HG03280 (cell line): Measurements from ENCODE around the gene SLC6A13.
"Not testable (repeated sequence)": the region's sequence is repeated elsewhere in the genome, so short reads cannot be mapped to it uniquely, and the experiment has no call there.

Experiments
- ATAC-seq: cut with Tn5 transposase; IDR thresholded peaks from one replicate; pipeline ENCODE4 v1.9.1; 2021; ENCODE audit warnings: mild to moderate bottlenecking, moderate library complexity; ENCODE audit not compliant: unreplicated experiment

SLC6A13 gene

DNA sequence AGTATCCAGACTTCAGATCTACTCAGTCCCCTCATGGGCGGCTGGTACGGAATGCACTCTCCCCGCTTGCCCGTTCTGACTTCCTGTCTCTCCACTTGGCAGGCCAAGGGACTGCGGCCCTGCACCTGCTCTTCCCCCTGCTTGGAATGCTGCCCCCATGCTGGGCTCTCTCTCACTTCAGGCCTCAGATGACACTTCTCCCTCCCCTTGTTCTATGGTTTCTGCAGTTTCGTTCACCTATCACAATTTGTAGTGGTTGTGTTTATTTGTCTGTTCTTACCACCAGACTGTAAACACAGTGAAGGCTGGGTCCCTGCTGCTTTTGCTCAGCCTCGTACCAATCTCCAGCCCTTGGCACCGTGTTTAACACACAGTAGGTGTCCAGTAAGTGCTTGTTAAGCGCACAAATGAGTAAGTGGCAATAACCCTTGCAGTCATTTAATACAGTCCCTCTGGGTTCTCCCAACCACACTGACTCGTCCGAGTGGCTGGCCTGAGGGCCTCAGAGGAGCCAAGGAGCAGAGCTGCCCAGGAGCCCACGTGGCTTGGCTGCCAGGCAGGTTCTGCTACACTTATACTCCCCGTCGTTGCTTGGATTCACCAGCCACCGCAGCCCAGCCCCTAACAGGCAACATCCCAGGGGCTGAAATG, 60.4 kb downstream of the SLC6A13 start:
- ATAC-seq = no peak

DNA sequence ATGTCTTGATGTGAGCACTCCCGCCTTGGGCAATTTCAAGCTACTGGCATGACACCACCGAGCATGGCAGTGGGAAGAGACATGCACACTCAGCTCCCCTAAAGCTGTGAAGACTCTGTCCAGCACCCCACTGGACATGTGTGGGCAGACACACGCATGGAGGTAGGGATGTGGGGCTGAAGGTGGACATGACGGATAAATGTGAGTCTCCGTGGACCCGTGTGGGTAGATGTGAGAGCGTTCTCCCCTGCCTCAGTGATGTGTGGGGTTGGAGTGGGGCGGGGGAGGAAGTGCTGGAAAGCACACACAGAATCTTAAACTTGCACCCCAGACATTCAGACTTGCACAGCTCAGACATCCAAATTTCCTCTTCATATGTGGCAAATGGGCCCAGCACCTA, 61.3 kb downstream of the SLC6A13 start:
- no peak for ATAC-seq

DNA sequence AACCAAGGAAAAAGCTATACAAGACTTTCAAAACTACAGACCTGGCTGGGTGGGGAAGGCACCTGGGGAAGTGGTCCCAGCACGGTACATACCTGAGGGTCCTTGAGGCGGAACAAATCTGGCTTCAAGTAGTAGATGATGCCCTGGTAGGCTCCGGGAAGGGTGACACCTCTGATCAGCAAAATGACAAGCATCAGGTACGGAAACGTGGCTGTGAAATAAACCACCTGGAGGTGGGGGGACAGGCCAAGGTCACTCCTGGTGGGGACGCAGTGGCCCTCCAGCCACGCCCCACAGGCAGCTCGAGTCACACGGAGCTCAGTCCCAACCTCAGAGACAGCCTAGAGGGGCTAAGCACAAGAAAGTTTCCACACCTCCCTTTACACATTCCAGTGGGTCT, 63.9 kb downstream of the SLC6A13 start:
- ATAC-seq = no peak

DNA sequence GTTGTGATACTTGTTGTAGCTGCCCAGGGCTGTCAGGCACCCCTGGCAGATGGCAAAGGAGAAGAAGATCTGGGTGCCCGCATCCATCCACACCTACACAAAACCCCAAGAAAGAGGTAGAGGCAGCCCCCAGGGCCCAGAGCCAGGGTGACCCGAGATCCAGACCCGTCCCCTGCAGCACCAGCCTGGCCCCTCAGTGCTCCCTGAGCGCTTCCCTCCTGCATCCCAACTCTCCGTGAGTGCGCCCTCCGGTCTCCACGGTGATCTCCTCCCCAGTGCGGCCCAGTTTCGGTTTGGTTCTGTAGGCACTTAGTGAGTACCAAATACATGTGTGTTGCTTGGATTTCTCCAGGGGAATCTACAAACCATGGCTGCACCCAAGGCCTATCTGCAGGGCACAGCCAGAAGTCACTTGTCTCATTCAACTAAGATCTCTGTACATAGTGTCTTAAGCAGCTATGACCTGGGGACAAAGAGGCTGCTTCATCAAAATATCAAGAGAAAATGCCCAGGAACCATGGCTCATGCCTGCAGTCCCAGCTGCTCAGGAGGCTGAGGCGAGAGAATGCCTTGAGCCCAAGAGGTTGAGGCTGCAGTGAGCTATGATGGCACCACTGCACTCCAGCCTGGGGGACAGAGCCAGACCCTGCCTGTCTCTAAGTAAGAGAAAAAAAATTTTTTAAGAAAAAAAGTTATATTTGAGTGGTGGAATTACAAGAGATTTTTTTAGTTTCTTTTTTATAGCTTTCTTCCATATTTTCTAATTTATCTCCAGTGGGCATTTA, 64.5 kb downstream of the SLC6A13 start:
- no peak for ATAC-seq

DNA sequence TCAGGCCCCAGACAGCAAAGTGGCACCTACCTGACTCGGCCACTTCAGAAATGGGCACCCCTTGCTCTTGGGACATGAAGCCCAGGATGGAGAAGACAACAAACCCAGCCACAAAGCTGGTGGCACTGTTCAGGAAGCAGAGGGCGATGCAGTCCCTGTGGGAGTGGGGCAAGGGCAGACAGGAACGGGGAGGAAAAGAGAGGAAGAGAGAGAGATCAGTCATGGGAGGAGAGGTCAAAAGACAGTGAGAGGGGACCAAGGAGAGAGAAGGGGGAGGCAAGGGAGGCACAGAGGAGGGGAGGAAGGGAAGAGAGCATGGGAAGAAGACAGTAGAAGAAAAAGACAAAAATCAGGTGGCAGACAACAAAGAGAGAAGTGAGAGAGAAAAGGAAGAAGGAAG, 65.3 kb downstream of the SLC6A13 start:
- no peak for ATAC-seq

DNA sequence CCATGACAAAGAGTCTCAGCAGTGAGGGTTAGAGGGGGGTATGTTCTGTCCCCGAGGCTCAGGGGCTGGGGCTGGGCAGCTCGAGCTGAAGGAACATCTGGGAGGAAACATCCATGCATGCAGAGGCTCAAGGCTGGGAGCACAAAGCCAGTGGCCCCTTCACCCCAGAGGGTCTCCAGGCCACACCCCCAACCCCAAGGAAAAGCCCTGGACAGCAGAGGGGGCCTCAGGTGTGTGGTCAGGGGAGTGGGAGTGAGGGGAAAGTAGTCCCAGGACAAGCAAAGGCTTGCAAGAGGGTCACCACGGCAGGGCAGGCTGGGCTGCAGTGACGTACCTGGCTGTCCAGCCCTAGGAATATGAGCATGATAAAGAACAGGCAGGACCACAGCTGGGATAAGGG, 66.2 kb downstream of the SLC6A13 start:
- no peak for ATAC-seq

DNA sequence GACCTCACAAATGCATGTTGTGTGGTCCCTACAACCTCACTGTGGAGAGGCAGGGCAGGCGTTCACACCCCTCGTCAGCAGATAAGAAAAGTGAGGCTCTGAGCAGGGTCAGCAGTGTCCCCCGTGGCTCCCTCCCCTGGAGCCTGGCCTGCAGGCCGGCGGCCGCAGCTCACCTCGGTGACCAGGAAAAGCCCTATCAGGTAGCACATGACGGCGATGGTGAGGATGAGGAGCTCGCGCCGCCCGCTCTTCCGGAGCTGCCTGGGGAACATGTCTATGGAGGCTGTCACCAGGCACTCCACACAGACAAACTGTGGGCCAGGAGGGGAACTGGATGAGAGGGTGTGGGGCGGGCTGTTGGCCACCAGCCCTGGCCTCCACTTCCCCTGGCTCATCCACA, 66.7 kb downstream of the SLC6A13 start:
- no peak for ATAC-seq

DNA sequence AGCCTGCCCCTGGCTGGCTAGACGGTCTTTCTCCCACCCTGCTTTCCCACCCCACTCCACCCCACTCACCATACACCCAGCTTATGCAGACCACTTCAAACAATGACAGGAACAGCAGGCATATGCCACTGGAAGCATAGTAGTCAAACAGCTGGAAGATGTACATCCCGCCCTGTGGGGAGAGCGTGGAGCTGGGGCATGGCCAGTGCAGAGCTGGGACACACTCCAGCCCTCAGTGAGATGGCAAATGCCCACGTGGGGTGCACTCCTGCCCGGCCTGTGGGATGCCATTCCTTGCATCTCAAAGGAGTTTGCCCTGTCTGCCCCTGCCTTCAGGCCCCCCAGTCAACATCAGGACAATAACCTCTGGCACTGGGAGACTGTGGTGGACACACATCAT, 67.5 kb downstream of the SLC6A13 start:
- no peak for ATAC-seq

DNA sequence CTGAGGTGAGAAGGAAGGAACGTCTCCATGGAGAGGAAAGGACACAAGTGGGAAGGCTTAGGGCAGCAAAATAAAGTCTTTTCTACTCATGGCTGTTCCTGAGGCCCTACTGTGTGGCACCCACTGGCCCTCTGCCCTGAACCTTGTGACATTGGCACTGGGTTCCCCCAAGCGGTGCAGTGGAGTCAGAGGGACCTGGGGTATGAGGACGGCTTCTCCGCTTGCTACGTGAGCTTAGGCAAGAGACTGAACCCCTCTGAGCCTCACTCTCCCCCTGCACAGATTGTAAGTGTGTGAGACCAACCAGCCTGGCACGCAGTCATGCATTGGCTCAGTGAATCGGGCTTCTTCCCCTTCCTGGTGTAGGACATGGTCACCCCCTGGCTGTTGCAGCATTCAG, 68.4 kb downstream of the SLC6A13 start:
- ATAC-seq = no peak

DNA sequence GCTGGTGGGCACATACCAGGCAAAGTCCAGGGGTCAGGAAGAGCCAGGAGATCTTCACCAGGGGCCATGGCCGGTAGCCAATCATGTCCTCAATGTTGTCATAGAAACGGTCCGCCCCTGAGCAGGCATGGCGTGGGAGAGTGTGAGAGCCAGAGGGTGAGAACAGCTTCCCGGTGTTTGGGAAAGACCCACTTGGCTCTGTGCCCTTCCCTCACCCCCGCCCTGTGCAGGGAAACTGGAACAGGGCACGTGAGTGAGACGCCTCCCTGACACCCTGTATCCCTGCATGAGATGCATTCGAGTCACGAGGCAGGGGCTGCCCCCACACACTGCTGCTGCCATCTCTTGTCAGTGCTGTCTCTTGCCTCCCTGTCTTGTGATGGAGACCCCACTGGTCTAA, 69.4 kb downstream of the SLC6A13 start:
- no peak for ATAC-seq

DNA sequence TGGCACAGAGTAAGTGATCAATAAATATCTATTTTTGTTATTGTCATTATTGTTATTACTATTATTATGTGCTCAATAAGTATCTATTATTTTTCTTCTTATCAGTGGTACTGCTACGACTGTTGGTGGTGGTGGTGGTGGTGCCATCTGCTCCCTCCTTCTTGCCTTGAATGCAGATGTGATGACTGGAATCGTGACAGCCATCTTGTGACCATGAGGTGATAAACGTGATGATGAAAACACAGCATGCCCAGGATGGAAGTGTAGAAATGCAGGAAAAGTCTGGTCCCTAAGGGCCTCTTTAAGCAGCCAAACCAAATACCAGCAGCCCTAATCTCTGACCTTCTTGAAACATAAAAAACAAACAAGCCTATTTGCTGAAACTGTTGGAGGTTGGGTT, 71.1 kb downstream of the SLC6A13 start:
- ATAC-seq = no peak

DNA sequence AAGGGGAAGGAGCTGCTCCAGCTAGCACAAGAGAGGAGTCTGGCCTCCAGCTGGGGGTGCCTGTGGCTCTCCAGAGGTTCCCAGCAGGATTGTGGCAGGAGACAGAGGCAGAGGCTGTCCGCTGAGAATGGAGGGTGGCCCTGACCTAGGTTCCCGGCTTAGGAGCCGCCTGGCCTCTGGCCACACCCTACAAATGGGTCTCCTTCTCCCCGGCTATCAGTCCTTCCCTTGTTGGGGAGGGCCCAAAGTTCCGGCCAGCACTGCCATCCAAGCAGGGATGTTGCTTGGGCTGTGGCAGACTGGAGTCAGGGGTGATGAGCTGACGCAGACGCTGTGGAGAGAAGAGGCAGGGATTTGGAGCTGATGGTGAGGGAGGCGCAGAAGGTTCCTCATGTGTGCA, 71.8 kb downstream of the SLC6A13 start:
- ATAC-seq = no peak

DNA sequence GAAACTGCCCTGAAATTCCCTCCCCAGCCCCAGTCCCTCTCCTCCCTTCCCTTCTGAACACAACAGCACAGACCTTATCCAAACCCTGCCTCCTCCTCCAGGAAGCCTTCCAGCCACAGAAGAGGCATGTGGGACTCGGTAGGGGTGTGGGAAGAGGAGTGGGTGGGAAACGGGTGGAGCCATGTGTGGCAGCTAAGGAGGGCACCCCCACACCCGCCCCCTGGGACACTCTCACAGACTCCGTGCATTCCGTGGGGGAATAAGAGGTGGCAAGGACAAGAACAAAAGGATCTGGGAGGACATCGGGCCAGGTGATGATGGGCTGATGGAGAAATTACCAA, 73.0 kb downstream of the SLC6A13 start:
- no peak for ATAC-seq

DNA sequence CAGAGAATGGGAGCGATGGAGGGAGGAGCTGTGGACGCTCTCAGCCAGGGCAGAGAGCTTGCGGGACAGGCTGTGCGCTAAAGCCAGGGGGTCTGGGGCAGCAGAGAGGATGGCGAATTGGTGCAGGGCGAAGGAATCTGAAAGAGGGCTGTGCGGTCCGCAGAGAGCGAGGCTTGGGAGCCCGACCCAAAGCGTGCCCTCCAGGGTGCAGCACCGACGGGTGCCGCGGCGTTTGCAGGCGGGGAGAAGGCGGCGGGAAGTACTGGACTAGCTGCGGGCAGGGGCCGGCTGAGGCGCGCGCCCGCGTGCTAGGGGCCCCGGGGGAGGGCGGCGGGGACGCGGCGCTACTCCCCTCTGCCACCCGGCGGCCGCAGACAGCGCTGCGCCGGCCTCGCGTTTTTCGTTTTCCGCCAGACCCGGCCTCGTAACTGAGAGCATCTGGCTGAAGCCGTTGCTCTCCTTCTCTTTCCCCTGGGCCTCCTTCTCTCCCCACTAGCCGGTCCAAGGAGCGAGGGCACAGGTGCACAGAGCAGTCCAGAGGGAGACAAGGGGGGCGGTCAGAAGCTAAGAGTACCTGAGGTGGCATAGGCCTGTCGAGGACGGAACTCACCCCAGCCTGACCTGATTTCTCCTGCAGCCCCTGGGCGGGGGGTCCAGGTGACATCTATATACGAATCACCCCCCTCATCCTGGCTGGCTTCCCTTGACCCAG, 73.6 kb downstream of the SLC6A13 start:
- no peak for ATAC-seq

DNA sequence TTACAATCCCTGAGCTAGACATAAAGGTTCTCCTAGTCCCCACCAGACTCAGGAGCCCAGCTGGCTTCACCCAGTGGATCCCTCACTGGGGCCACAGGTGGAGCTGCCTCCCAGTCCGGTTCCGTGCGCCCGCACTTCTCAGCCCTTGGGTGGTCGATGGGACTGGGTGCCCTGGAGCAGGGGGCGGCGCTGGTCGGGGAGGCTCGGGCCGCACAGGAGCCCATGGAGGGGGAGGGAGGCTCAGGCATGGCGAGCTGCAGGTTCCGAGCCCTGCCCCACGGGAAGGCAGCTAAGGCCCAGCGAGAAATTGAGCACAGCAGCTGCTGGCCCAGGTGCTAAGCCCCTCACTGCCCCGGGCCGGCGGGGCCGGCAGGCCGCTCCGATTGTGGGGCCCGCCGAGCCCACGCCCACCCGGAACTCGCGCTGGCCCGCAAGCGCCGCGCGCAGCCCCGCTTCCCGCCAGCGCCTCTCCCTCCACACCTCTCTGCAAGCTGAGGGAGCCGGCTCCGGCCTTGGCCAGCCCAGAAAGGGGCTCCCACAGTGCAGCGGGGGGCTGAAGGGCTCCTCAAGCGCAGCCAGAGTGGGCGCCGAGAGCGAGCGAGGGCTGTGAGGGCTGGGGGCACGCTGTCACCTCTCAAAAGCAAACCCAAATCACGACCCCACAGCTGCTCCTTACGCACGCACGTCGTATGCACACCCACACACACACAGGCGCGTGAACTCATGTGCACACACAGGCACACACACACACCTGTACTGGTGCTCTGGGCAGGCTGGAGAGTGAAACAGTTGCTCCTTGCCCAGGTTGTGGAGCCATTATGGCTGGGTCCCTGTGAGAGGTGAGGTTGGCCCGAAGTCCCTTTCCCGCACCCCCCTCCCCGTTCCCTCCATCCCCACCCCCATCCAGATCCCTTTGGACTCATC, 74.4 kb downstream of the SLC6A13 start:
- not testable (repeated sequence) for ATAC-seq

DNA sequence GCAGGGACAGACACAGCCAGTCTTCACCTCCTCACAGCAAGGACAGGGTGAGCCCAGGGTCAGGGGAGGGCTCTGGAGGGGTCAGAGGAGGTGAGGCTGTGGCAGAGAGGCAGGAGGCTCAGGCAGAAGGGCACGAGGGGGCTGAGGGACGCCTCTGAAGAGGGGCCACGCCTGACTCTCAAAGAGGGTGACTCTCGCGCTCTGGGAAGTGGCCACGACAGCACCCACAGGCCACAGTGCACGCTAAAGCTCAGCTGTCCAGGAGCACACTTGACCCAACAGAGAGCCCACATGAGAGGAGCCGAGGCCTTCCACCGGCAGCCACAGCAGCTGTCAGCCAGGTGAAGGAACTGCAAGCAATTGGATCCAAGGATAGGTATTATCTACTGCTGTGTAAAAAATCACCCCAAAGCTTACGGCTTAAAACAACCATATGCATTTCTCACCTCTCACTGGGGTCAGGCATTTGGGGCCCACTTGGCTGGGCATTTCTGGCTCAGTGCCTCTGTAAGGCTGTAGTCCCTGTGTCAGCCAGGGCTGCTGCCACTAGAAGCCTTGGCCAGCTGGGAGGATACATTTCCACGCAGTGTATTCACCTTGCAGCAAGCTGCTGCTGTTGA, 76.5 kb downstream of the SLC6A13 start:
- ATAC-seq = no peak

DNA sequence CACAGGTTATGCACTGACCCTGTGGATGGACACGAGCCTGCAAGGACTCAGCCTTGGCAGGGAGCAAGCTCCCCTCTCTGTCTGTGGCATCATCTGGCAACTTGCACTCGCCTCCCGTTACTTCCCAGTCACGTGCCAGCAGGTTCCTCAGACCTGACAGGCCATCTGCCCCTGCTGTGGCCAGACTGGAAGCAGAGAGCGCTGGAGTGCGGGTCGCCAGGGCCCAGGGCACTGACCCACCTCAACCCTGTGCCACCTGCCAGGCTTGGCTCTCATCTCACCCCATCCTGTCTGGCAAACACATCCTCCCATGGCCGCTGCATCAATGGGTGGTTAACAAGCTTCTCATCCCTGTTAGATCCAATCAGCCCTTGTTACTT, 77.1 kb downstream of the SLC6A13 start:
- no peak for ATAC-seq

DNA sequence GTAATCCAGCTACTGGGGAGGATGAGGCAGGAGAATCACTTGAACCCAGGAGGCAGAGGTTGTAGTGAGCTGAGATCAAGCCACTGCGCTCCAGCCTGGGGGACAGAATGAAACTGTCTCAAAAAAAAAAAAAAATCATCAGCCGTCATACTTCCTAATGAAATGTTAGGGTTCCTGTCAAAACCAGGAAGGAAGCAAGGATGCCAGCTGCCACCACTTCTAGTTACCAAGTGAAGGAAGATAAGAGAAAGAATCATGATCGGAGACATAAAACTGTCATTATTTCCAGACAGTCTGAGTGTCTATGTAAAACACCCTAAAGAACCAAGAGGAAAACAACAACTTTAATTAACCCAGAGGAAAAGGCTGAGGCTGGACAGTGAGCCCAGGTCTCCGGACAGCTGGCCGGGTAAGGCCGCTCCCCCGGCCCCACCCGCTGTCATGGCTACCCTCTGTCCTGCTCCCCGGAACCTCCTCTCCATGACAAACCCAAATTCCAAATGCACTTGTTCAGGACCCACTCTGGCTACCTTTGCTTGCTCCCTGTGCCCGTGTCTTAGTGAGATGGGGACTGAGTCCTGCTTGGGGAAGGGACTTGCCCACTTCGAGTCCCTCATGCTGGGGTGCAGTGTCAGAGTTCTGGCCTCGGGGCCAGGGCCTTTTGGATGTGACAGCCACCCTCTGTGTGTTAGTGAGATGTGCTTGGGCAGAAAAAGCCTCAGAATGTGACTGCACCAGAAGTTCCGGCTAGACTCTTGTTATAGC, 77.6 kb downstream of the SLC6A13 start:
- no peak for ATAC-seq

DNA sequence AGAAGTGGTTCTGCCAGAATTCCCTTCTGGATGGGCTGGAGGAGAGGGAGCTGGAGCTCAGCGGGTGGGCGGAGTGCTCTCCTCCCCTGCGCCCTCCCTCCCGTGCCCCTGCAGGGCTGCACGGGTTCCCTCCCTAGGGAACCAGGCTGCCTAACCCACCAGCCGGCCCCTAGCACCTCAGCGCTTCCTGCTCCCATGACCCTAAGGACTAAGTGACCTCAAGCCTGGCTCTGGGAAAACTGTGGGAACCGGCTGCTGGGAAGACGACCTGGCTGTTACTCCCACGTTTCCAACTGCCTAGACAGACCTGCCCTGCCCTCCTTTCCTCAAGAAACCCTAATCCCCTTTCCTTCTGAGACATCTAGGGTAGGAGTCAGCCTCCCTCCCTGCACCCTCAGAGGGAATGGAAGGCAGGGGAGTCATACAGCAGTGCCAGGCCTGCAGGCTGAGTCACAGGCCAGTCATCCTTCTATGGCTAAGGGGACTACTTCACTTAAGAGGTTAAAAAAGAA, 80.2 kb downstream of the SLC6A13 start:
- no peak for ATAC-seq

DNA sequence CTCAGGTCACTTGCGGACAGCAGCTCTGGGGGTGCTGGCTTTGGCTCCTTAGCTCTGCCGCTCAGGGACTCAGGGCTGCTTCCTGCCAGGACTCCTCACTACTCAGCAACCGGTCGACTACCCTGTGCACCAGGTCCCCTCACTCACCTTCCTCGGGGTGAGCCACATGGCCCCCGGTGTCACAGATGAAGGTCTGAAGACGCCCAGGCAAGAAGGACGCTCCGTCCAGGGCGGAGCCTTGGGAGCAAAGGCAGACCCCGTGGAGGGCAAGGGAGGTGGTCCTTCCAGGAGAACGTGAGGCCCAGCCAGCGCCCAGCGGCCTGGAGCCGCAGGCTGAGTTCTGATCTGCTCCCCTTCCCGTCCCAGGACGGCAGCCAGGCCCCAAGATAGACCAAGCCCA, 80.7 kb downstream of the SLC6A13 start:
- no peak for ATAC-seq
